ENCODE data around the gene OR51L1. TPM values are rescaled to one million over a fixed set of nuclear protein-coding genes. Genes with fewer than 3 reads are reported as not detected.
"Not testable (repeated sequence)": the region's sequence is repeated elsewhere in the genome, so short reads cannot be mapped to it uniquely, and the experiment has no call there.

Gene OR51L1
- total RNA-seq (2013): not detected
- polyA plus RNA-seq (not detected), polyA minus RNA-seq (not detected in 2 replicates), total RNA-seq (0 to 1.8 (median 0) reads per million in 11 experiments)

DNA sequence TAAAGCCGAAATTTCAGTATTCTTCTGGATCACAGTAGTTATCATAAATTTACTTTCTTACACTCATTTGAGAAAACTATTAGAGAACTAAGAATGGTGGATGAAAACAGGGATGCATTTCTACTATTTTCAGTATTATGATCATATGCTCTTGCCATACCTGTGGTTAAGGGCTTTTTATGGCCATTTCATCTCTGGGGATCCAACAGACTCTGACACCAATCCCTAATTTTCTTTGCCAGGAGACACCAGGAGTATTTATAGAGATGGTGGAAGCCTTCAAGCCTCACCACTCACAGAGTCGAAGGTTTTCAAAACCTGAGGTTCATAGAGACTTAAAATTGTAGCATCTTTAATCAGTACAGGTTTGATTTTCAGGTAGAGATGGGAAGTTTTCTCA, at the start of gene OR51L1:
OR51L1 (plus strand) TSS at position 301 of the 400 bp plus-strand sequence. CDS start 4,132 bp downstream, outside the sequence.
- Histone ChIP-seq H3K36me3 (replicated peaks in 1 of 2; ENCODE audit: control insufficient read depth in 1 of 2, insufficient read depth in 2 of 2, low read length in 2 of 2) (no peaks in the 10 kb centered on the region), H3K27ac (ENCODE audit: low read depth in 1 of 2, low read length in 2 of 2) (no peak within 1 kb of the TSS), H3K4me2 (replicated peaks; ENCODE audit: extremely low read depth, low read length, poor library complexity, severe bottlenecking) (no peak within 1 kb of the TSS), H3K27me3 (ENCODE audit: control insufficient read depth in 2 of 2, insufficient read depth in 2 of 2, low read length in 2 of 2) (no peaks in the 10 kb centered on the region), H4K20me1 (ENCODE audit: insufficient read depth, low read length) (no peaks in the 10 kb centered on the region), H3K9ac (ENCODE audit: insufficient read depth, low read length, poor library complexity, severe bottlenecking) (no peak within 1 kb of the TSS), H2AFZ (ENCODE audit: insufficient read depth, low read depth, low read length, poor library complexity, severe bottlenecking) (no peak within 1 kb of the TSS), H3K4me3 (replicated peaks in 1 of 3; ENCODE audit: low read depth in 2 of 3, low read length in 3 of 3) (no peak within 1 kb of the TSS), H3K9me3 (replicated peaks in 1 of 2; ENCODE audit: control insufficient read depth in 1 of 2, insufficient read depth in 1 of 2, low read length in 2 of 2) (no peaks in the 10 kb centered on the region), H3K4me1 (ENCODE audit: control insufficient read depth in 1 of 2, insufficient read depth in 2 of 2, low read length in 2 of 2) (no peaks in the 10 kb centered on the region), H3K79me2 (ENCODE audit: insufficient read depth, low read length) (no peaks in the 10 kb centered on the region)
- H3K27ac Mint-ChIP-seq: no peak within 1 kb of the TSS
- WGBS (ENCODE audit: insufficient coverage): no CpG with 5 or more reads among the region's 2 CpGs
- TF ChIP-seq, protein P1, sequence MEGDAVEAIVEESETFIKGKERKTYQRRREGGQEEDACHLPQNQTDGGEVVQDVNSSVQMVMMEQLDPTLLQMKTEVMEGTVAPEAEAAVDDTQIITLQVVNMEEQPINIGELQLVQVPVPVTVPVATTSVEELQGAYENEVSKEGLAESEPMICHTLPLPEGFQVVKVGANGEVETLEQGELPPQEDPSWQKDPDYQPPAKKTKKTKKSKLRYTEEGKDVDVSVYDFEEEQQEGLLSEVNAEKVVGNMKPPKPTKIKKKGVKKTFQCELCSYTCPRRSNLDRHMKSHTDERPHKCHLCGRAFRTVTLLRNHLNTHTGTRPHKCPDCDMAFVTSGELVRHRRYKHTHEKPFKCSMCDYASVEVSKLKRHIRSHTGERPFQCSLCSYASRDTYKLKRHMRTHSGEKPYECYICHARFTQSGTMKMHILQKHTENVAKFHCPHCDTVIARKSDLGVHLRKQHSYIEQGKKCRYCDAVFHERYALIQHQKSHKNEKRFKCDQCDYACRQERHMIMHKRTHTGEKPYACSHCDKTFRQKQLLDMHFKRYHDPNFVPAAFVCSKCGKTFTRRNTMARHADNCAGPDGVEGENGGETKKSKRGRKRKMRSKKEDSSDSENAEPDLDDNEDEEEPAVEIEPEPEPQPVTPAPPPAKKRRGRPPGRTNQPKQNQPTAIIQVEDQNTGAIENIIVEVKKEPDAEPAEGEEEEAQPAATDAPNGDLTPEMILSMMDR (IDR thresholded peaks at IDR 0.05): no peak
- peaks cover 0 to 4% (median 4%) of the 10 kb centered on the region in 3 donors for H3K27me3 Mint-ChIP-seq (ENCODE audit: low read depth in 3 of 3)
- no peak within 1 kb of the TSS for H3K4me3 Mint-ChIP-seq
- no peak for DNase-seq
- intact Hi-C loops (cut with micrococcal nuclease): no loop called here
- H3K9me3 Mint-ChIP-seq: peaks cover 0 to 1% (median 0%) of the 10 kb centered on the region in 7 donors
- no peaks in the 10 kb centered on the region for H3K36me3 Mint-ChIP-seq
- H3K4me1 Mint-ChIP-seq: no peaks in the 10 kb centered on the region

- Mint-ChIP-seq H3K27me3 (ENCODE audit: low read depth in 3 of 3) (no peaks in the 10 kb centered on the region), H3K27ac (no peak within 1 kb of the TSS), H3K36me3 (no peaks in the 10 kb centered on the region), H3K4me3 (no peak within 1 kb of the TSS), H3K4me1 (no peaks in the 10 kb centered on the region), H3K9me3 (no peaks in the 10 kb centered on the region)
- no peaks in the 10 kb centered on the region for H3K9me3 ChIP-seq (replicated peaks in 1 of 2; ENCODE audit: control insufficient read depth in 1 of 2, insufficient read depth in 1 of 2, low read length in 2 of 2)
- intact Hi-C loops (cut with micrococcal nuclease): no loop called here
- no peaks in the 10 kb centered on the region for H3K36me3 ChIP-seq (replicated peaks in 1 of 2; ENCODE audit: control insufficient read depth in 1 of 2, insufficient read depth in 2 of 2, low read length in 2 of 2)
- no peaks in the 10 kb centered on the region for H3K79me2 ChIP-seq (ENCODE audit: insufficient read depth, low read length)
- no peaks in the 10 kb centered on the region for H3K4me1 ChIP-seq (ENCODE audit: control insufficient read depth in 1 of 2, insufficient read depth in 2 of 2, low read length in 2 of 2)
- no peak within 1 kb of the TSS for H3K27ac ChIP-seq (ENCODE audit: low read depth in 1 of 2, low read length in 2 of 2)
- H4K20me1 ChIP-seq (ENCODE audit: insufficient read depth, low read length): no peaks in the 10 kb centered on the region
- no peak within 1 kb of the TSS for H3K9ac ChIP-seq (ENCODE audit: insufficient read depth, low read length, poor library complexity, severe bottlenecking)
- H2AFZ ChIP-seq (ENCODE audit: insufficient read depth, low read depth, low read length, poor library complexity, severe bottlenecking): no peak within 1 kb of the TSS
- no peak within 1 kb of the TSS for H3K4me2 ChIP-seq (replicated peaks; ENCODE audit: extremely low read depth, low read length, poor library complexity, severe bottlenecking)
- DNase-seq: no peak
- TF ChIP-seq, protein P1 (IDR thresholded peaks at IDR 0.05): no peak
- no peak within 1 kb of the TSS for H3K4me3 ChIP-seq (replicated peaks in 1 of 3; ENCODE audit: low read depth in 2 of 3, low read length in 3 of 3)
- no peaks in the 10 kb centered on the region for H3K27me3 ChIP-seq (ENCODE audit: control insufficient read depth in 2 of 2, insufficient read depth in 2 of 2, low read length in 2 of 2)
These were observed 47.1 kb upstream of the OR51L1 start, which contains the start of gene OR51A4 for GRCh38 chr11:4947505-4947904. OR51A4 (minus strand) TSS chr11:4947605; CDS start chr11:4947100, 505 bp downstream.

GRCh38 chr11:4955613-4956012, 39.0 kb upstream of the OR51L1 start, which contains the start of gene OR51A2:
OR51A2 (minus strand) TSS chr11:4955713; CDS start chr11:4955713, 0 bp downstream.
- H3K79me2 ChIP-seq (ENCODE audit: insufficient read depth, low read length); H3K4me3 ChIP-seq (replicated peaks in 1 of 3; ENCODE audit: low read depth in 2 of 3, low read length in 3 of 3); H3K9me3 ChIP-seq (replicated peaks in 1 of 2; ENCODE audit: control insufficient read depth in 1 of 2, insufficient read depth in 1 of 2, low read length in 2 of 2); H3K27ac Mint-ChIP-seq; H4K20me1 ChIP-seq (ENCODE audit: insufficient read depth, low read length); H2AFZ ChIP-seq (ENCODE audit: insufficient read depth, low read depth, low read length, poor library complexity, severe bottlenecking); H3K27me3 Mint-ChIP-seq (ENCODE audit: low read depth in 3 of 3); H3K9me3 Mint-ChIP-seq; H3K4me3 Mint-ChIP-seq; H3K27ac ChIP-seq (ENCODE audit: low read depth in 1 of 2, low read length in 2 of 2); H3K4me1 Mint-ChIP-seq; H3K36me3 ChIP-seq (replicated peaks in 1 of 2; ENCODE audit: control insufficient read depth in 1 of 2, insufficient read depth in 2 of 2, low read length in 2 of 2); H3K9ac ChIP-seq (ENCODE audit: insufficient read depth, low read length, poor library complexity, severe bottlenecking); H3K27me3 ChIP-seq (ENCODE audit: control insufficient read depth in 2 of 2, insufficient read depth in 2 of 2, low read length in 2 of 2); H3K4me2 ChIP-seq (replicated peaks; ENCODE audit: extremely low read depth, low read length, poor library complexity, severe bottlenecking); H3K4me1 ChIP-seq (ENCODE audit: control insufficient read depth in 1 of 2, insufficient read depth in 2 of 2, low read length in 2 of 2); intact Hi-C loops (cut with micrococcal nuclease); H3K36me3 Mint-ChIP-seq; DNase-seq: not testable (repeated sequence)
- no CpG with 5 or more reads among the region's 2 CpGs for WGBS (ENCODE audit: insufficient coverage)
